ENCODE data around the gene MIDN. TPM values are rescaled to one million over a fixed set of nuclear protein-coding genes. Genes with fewer than 3 reads are reported as not detected.
"Not testable (repeated sequence)": the region's sequence is repeated elsewhere in the genome, so short reads cannot be mapped to it uniquely, and the experiment has no call there.

The MIDN gene
- total RNA-seq, result 10 to 100 TPM; 20.3 to 72.2 (median 31.8) TPM

GRCh38 chr19:1248139-1248785 lies at the start of gene MIDN:
MIDN (plus strand) TSS chr19:1248583; CDS start chr19:1250297, 1,714 bp downstream.
- Histone ChIP-seq H3K36me3 (peaks cover 6 to 24% (median 20%) of the 10 kb centered on the region in 4 donors), H3K9me3 (no peaks in the 10 kb centered on the region), H3K4me1 (peaks cover 50 to 81% (median 71%) of the 10 kb centered on the region in 4 donors), H3K4me3 (peak within 1 kb of the TSS; percentile 77 to 89 (median 82)), H3K27ac (replicated peaks in 1 of 4) (peak within 1 kb of the TSS; percentile 100), H3K27me3 (peaks cover 0 to 3% (median 0%) of the 10 kb centered on the region in 4 donors)
- intact Hi-C loops (cut with DNase I), result no loop called here
- DNase-seq (ENCODE audit: extremely low spot score), result peak; percentile 96
- 0% methylated on average over 2 of the region's 60 CpGs for WGBS
- TF ChIP-seq POLR2AphosphoS5 (IDR thresholded peaks at IDR 0.05) (peak; percentile 63 to 97), POLR2A (IDR thresholded peaks at IDR 0.05; ENCODE audit: low read depth) (peak; percentile 94), EP300 (IDR thresholded peaks at IDR 0.05) (peak; percentile 34), CTCF (IDR thresholded peaks at IDR 0.05) (peak in 2 of 3 experiments; percentile 18 to 25)

GRCh38 chr19:1199531-1199930 lies 48.9 kb upstream of the MIDN start:
- intact Hi-C loops (cut with DNase I), result no loop called here
- no peaks in the 10 kb centered on the region for H3K9me3 ChIP-seq
- no peak overlapping the region for H3K27ac ChIP-seq (replicated peaks in 1 of 4)
- peaks cover 0 to 18% (median 12%) of the 10 kb centered on the region in 4 donors for H3K4me1 ChIP-seq
- no peak for TF ChIP-seq POLR2A (IDR thresholded peaks at IDR 0.05; ENCODE audit: low read depth)
- no peak for TF ChIP-seq POLR2AphosphoS5 (IDR thresholded peaks at IDR 0.05)
- no peak for TF ChIP-seq CTCF (IDR thresholded peaks at IDR 0.05)
- TF ChIP-seq EP300 (IDR thresholded peaks at IDR 0.05), result no peak
- H3K27me3 ChIP-seq, result no peaks in the 10 kb centered on the region
- no peak overlapping the region for H3K4me3 ChIP-seq
- WGBS, result 90% methylated on average over 10 of the region's 10 CpGs
- H3K36me3 ChIP-seq, result no peaks in the 10 kb centered on the region
- no peak for DNase-seq (ENCODE audit: extremely low spot score)

GRCh38 chr19:1200614-1201013 lies 47.8 kb upstream of the MIDN start:
- H3K27me3 ChIP-seq; H3K4me3 ChIP-seq; H3K9me3 ChIP-seq; intact Hi-C loops (cut with DNase I); H3K27ac ChIP-seq (replicated peaks in 1 of 4); H3K36me3 ChIP-seq; DNase-seq (ENCODE audit: extremely low spot score): not testable (repeated sequence)
- WGBS, result 91% methylated on average over 4 of the region's 4 CpGs
- H3K4me1 ChIP-seq, result peaks cover 5 to 23% (median 19%) of the 10 kb centered on the region in 4 donors

GRCh38 chr19:1205114-1206099 lies 43.0 kb upstream of the MIDN start, which contains the start of gene STK11:
STK11 (plus strand) TSS chr19:1205778; CDS start chr19:1206914, 1,136 bp downstream.
- peaks cover 36 to 67% (median 61%) of the 10 kb centered on the region in 4 donors for H3K4me1 ChIP-seq
- TF ChIP-seq POLR2AphosphoS5 (IDR thresholded peaks at IDR 0.05), result peak; percentile 82 to 88
- no peak for TF ChIP-seq POLR2A (IDR thresholded peaks at IDR 0.05; ENCODE audit: low read depth)
- TF ChIP-seq EP300 (IDR thresholded peaks at IDR 0.05), result no peak
- TF ChIP-seq CTCF (IDR thresholded peaks at IDR 0.05), result peak in 1 of 3 experiments; percentile 23
- DNase-seq (ENCODE audit: extremely low spot score), result peak; percentile 99
- H3K27ac ChIP-seq (replicated peaks in 1 of 4), result peak within 1 kb of the TSS; percentile 79 to 89 (median 87)
- H3K9me3 ChIP-seq, result no peaks in the 10 kb centered on the region
- intact Hi-C loops (cut with DNase I), result no loop called here
- 12% methylated on average over 27 of the region's 114 CpGs for WGBS
- H3K36me3 ChIP-seq, result peaks cover 0 to 8% (median 5%) of the 10 kb centered on the region in 4 donors
- no peaks in the 10 kb centered on the region for H3K27me3 ChIP-seq
- H3K4me3 ChIP-seq, result peak within 1 kb of the TSS; percentile 64 to 88 (median 78)
